Suprapubic skin (tissue), 4 donors: Measurements from ENCODE around the gene TDRD3.

Source experiments
- EP300 ChIP-seq: sonication (generic); formaldehyde crosslinking; IDR thresholded peaks from one replicate; pipeline ENCODE4 v1.6.1; 2017; ENCODE audit warnings: antibody characterized with exemption
- POLR2A ChIP-seq, 2 donors: fragments of 450-650 bp; IDR thresholded peaks; one replicate each; pipeline ENCODE4 v1.6.1; 2017; ENCODE audit warnings: antibody characterized with exemption in 2 of 2, mild to moderate bottlenecking in 2 of 2, moderate library complexity in 2 of 2
- POLR2AphosphoS5 ChIP-seq, 3 donors: sonication (generic); formaldehyde crosslinking; IDR thresholded peaks; one replicate each; pipeline ENCODE4 v1.6.1; 2017; ENCODE audit warnings: antibody characterized with exemption in 3 of 3
- TF ChIP-seq, protein P1 (sequence below), 2 donors: fragments of 200-600 bp in 1 of 2; fragments of 450-650 bp in 1 of 2; sonication (generic) in 1 of 2; IDR thresholded peaks; one replicate each; pipeline ENCODE4 v1.5.1; 2016 to 2019; ENCODE audit warnings: antibody characterized with exemption in 2 of 2, mild to moderate bottlenecking in 1 of 2, moderate library complexity in 1 of 2

DNA sequence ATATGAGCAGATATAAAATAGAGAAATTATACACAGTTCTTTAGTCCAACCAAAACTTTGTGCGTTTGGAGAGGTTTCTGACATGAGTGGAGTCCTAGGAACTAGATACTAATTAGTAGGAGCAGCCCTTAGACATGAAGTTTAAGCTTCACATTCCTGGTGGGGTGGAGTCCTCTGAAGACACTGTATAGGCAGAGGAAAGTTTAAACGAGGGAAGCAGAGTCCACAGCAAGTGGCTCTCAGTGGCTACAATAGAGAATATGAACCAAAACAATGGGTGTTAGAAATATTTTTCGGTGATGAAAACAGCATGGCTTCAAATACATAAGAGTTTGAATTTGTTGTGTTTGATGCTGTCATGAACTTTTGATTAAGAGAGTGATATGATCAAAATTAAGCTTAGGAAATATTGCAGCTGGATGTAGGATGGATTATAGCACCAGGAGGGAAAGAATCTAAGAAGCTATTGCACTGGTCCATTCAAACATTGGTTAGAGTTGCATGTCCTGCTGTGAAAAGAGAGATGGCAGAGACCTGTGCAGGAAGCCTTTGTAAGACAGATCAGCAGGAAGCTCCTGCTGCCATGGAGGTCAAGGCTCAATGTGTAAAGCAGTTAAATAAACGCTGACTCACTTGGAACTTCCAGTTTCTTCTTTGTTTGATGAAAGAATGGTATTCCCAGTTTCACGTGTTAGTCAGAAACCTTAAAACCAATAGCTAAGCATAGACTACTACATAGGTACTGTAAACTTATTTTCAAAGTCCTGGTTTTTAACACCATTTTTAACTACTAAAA lies 175.2 kb downstream of the TDRD3 start:
- no peak for TF ChIP-seq POLR2A (IDR thresholded peaks at IDR 0.05)
- TF ChIP-seq, protein P1, sequence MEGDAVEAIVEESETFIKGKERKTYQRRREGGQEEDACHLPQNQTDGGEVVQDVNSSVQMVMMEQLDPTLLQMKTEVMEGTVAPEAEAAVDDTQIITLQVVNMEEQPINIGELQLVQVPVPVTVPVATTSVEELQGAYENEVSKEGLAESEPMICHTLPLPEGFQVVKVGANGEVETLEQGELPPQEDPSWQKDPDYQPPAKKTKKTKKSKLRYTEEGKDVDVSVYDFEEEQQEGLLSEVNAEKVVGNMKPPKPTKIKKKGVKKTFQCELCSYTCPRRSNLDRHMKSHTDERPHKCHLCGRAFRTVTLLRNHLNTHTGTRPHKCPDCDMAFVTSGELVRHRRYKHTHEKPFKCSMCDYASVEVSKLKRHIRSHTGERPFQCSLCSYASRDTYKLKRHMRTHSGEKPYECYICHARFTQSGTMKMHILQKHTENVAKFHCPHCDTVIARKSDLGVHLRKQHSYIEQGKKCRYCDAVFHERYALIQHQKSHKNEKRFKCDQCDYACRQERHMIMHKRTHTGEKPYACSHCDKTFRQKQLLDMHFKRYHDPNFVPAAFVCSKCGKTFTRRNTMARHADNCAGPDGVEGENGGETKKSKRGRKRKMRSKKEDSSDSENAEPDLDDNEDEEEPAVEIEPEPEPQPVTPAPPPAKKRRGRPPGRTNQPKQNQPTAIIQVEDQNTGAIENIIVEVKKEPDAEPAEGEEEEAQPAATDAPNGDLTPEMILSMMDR (IDR thresholded peaks at IDR 0.05), result no peak
- TF ChIP-seq POLR2AphosphoS5 (IDR thresholded peaks at IDR 0.05), result no peak
- TF ChIP-seq EP300, result no peak
